ENCODE results near the gene CRB1. TPM values are rescaled to one million over a fixed set of nuclear protein-coding genes. Genes with fewer than 3 reads are reported as not detected.
A peak's percentile ranks its signal among the peaks of the same experiment; 100 is the strongest.

Gene CRB1
- total and polyA plus RNA-seq, 2 of the 8 experiments (the other 6 are each of a cell fraction or from before 2014, with no cell fraction given) = 0.03 TPM; not detected in 1

GRCh38 chr1:197222780-197223179 lies 45.3 kb upstream of the CRB1 start:
- ChIA-PET CTCF (ENCODE audit: partially characterized antibody) (interaction anchor here (1.2 kb wide), 1 partner anchor 26 kb away, joined by 3 read pairs; no protein-coding TSS in a partner anchor), POLR2A (ENCODE audit: partially characterized antibody) (no interaction called here)
- Histone ChIP-seq H3K9ac (replicated peaks in 1 of 4; ENCODE audit: extremely low read depth in 1 of 4, low read depth in 3 of 4, low read length in 3 of 4) (no peak overlapping the region), H3K27me3 (replicated peaks in 1 of 4; ENCODE audit: control insufficient read depth in 3 of 4, extremely low read depth in 1 of 4, insufficient read depth in 3 of 4, low read length in 3 of 4) (no peaks in the 10 kb centered on the region), H4K8ac (ENCODE audit: extremely low read depth, insufficient read depth, low read length) (no peak overlapping the region), H3K9me3 (ENCODE audit: insufficient read depth in 2 of 2, low read depth in 1 of 2, low read length in 1 of 2) (no peaks in the 10 kb centered on the region), H2BK12ac (ENCODE audit: low read depth, low read length) (no peak overlapping the region), H4K20me1 (replicated peaks in 1 of 2; ENCODE audit: control insufficient read depth in 1 of 2, insufficient read depth in 2 of 2, low read length in 2 of 2) (no peaks in the 10 kb centered on the region), H4K5ac (ENCODE audit: insufficient read length, low read depth, low read length) (no peak overlapping the region), H3K14ac (ENCODE audit: insufficient read length) (no peak overlapping the region), H2BK15ac (ENCODE audit: low read length) (no peak overlapping the region), H3K23me2 (ENCODE audit: low read depth, low read length) (no peaks in the 10 kb centered on the region), H3K4me3 (ENCODE audit: extremely low read depth in 1 of 4, insufficient read depth in 2 of 4, low read depth in 3 of 4, low read length in 4 of 4) (no peak overlapping the region), H3K36me3 (ENCODE audit: control insufficient read depth in 2 of 4, insufficient read depth in 4 of 4, low read length in 3 of 4) (no peaks in the 10 kb centered on the region), H3K23ac (ENCODE audit: insufficient read length) (no peak overlapping the region), H3K18ac (ENCODE audit: extremely low read depth, low read length) (no peak overlapping the region), H4K91ac (replicated peaks; ENCODE audit: insufficient read length, low read length) (no peak overlapping the region), H2BK120ac (replicated peaks; ENCODE audit: low read depth, low read length) (no peak overlapping the region), H3K79me2 (ENCODE audit: control insufficient read depth in 1 of 2, insufficient read depth in 2 of 2, low read length in 2 of 2) (no peaks in the 10 kb centered on the region), H3K4me2 (ENCODE audit: insufficient read depth in 1 of 2, low read depth in 2 of 2, low read length in 2 of 2) (no peak overlapping the region), H2AFZ (ENCODE audit: low read length) (peak overlapping the region; percentile 80; the same call in 1 of the 2 replicates), H2AK5ac (ENCODE audit: low read depth, low read length) (no peak overlapping the region), H3K79me1 (ENCODE audit: low read depth, low read length) (no peaks in the 10 kb centered on the region), H3K4ac (replicated peaks; ENCODE audit: insufficient read length, low read depth, low read length) (no peak overlapping the region), H2BK20ac (ENCODE audit: low read length) (no peak overlapping the region), H2BK5ac (ENCODE audit: low read depth, low read length) (no peak overlapping the region), H3K56ac (replicated peaks; ENCODE audit: insufficient read length, low read depth, low read length) (no peak overlapping the region), H3K27ac (ENCODE audit: low read depth, low read length) (no peak overlapping the region), H3K4me1 (replicated peaks in 1 of 4; ENCODE audit: control insufficient read depth in 3 of 4, insufficient read depth in 4 of 4, low read length in 3 of 4) (no peaks in the 10 kb centered on the region)
- 97% methylated on average over 2 of the region's 2 CpGs; no CpG with 5 or more reads in 1 of the 2 experiments for WGBS, 2 experiments (ENCODE audit: extremely low coverage in 1 of 2, insufficient coverage in 1 of 2, insufficient read length in 1 of 2, insufficient replicate concordance in 2 of 2, low coverage in 1 of 2, low lambda C conversion rate in 2 of 2, missing lambda C conversion rate in 1 of 2)
- DNase-seq (ENCODE audit: low read depth in 1 of 2, low spot score in 2 of 2) (no peak), FAIRE-seq (no peak)
- TF ChIP-seq BRCA1 (IDR thresholded peaks at IDR 0.05; ENCODE audit: low read depth, low read length) = no peak
- no peak for TF ChIP-seq RBBP5 (IDR thresholded peaks at IDR 0.05; ENCODE audit: borderline replicate concordance, low read depth, low read length)
- TF ChIP-seq USF2 (IDR thresholded peaks at IDR 0.05; ENCODE audit: low read length) = no peak
- TF ChIP-seq BACH1 (IDR thresholded peaks at IDR 0.05; ENCODE audit: low read length) = no peak
- TF ChIP-seq POLR2A (IDR thresholded peaks at IDR 0.05; ENCODE audit: control extremely low read depth in 1 of 2, low read depth in 2 of 2, low read length in 2 of 2) = no peak
- no peak for TF ChIP-seq SP4 (IDR thresholded peaks at IDR 0.05; ENCODE audit: low read length)
- TF ChIP-seq PHF8 (conservative IDR thresholded peaks at IDR 0.05; ENCODE audit: low read depth, low read length) = no peak
- no peak for TF ChIP-seq JUN (IDR thresholded peaks at IDR 0.05; ENCODE audit: low read depth, low read length)
- TF ChIP-seq MAFK (IDR thresholded peaks at IDR 0.05; ENCODE audit: low read depth, low read length) = no peak
- TF ChIP-seq TCF12 (IDR thresholded peaks at IDR 0.05; ENCODE audit: low read depth, low read length) = no peak
- TF ChIP-seq MAX (IDR thresholded peaks at IDR 0.05) = no peak
- no peak for TF ChIP-seq SP1 (IDR thresholded peaks at IDR 0.05; ENCODE audit: low read depth, low read length)
- no peak for TF ChIP-seq EZH2 (IDR thresholded peaks at IDR 0.05; ENCODE audit: low read depth, low read length, severe bottlenecking)
